Activated naive CD8-positive, alpha-beta T cell (primary cell): Measurements from ENCODE around the gene FMNL3.

Experiments used
- H3K27ac Mint-ChIP-seq: one replicate; pipeline ENCODE4 v1.8.0; 2021; ENCODE audit warnings: mixed read lengths
- H3K27me3 Mint-ChIP-seq: one replicate; pipeline ENCODE4 v1.8.0; 2021; ENCODE audit warnings: mixed read lengths
- H3K36me3 Mint-ChIP-seq: one replicate; pipeline ENCODE4 v1.8.0; 2021; ENCODE audit warnings: mixed read lengths
- H3K4me1 Mint-ChIP-seq: one replicate; pipeline ENCODE4 v1.8.0; 2021; ENCODE audit warnings: low read depth, mixed read lengths
- H3K4me3 Mint-ChIP-seq: one replicate; pipeline ENCODE4 v1.8.0; 2021; ENCODE audit warnings: mild to moderate bottlenecking, mixed read lengths
- H3K9me3 Mint-ChIP-seq: one replicate; pipeline ENCODE4 v1.8.0; 2021; ENCODE audit warnings: low read depth, mixed read lengths

The FMNL3 gene

DNA sequence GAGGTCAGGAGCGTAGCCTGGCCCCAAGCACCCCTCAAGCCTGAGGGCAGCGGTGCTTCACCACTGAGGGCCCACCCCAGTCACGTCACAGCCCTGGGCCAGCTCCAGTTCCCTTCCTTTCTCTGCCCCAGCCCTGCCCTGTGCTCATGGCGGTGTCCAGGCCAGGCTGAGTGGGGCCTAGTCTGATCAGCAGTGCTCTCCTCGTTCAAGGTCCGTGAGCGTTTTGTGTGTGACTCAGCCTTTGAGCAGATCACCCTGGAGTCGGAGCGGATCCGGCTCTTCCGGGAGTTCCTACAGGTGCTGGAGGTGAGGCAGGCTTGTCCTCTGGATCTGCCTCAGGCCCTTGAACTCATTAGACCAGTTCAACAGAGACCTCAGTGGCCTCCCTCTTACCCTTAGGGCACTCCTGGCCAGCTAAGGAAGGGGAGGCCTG, 64.8 kb downstream of the FMNL3 start:
- H3K27ac Mint-ChIP-seq = no peak overlapping the region
- no peaks in the 10 kb centered on the region for H3K27me3 Mint-ChIP-seq
- H3K4me1 Mint-ChIP-seq = peaks cover 32% of the 10 kb centered on the region
- H3K9me3 Mint-ChIP-seq = no peaks in the 10 kb centered on the region
- no peaks in the 10 kb centered on the region for H3K36me3 Mint-ChIP-seq
- H3K4me3 Mint-ChIP-seq = no peak overlapping the region

DNA sequence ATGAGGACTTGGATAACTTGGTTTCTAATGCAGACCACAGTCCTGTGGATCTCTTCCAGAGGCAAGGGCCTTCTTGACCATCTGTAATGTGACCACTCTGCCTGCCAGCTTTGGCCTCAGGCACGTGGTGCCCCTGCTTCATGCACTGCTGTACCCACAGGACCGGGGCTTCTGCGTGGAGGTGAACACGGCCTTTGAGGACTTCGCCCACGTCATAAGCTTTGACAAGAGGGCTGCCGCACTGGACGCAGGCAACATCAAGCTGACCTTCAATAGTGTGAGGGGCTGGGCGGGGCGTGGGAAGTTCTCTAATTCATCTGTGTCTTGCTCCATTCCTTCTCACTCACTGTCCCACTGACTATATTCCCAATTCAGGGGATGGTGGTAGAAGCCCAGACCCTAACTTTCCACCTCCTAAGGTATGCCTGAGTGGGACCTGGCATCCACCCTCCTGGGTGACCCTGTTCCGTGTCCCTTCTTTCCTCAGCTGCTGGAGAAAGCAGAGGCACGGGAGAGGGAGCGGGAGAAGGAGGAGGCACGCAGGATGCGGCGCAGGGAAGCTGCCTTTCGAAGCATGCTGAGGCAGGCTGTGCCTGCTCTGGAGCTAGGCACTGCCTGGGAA, 65.3 kb downstream of the FMNL3 start:
- H3K9me3 Mint-ChIP-seq = no peaks in the 10 kb centered on the region
- H3K36me3 Mint-ChIP-seq = no peaks in the 10 kb centered on the region
- H3K27me3 Mint-ChIP-seq = no peaks in the 10 kb centered on the region
- peaks cover 37% of the 10 kb centered on the region for H3K4me1 Mint-ChIP-seq
- H3K27ac Mint-ChIP-seq = peak overlapping the region; percentile 8
- H3K4me3 Mint-ChIP-seq = no peak overlapping the region

DNA sequence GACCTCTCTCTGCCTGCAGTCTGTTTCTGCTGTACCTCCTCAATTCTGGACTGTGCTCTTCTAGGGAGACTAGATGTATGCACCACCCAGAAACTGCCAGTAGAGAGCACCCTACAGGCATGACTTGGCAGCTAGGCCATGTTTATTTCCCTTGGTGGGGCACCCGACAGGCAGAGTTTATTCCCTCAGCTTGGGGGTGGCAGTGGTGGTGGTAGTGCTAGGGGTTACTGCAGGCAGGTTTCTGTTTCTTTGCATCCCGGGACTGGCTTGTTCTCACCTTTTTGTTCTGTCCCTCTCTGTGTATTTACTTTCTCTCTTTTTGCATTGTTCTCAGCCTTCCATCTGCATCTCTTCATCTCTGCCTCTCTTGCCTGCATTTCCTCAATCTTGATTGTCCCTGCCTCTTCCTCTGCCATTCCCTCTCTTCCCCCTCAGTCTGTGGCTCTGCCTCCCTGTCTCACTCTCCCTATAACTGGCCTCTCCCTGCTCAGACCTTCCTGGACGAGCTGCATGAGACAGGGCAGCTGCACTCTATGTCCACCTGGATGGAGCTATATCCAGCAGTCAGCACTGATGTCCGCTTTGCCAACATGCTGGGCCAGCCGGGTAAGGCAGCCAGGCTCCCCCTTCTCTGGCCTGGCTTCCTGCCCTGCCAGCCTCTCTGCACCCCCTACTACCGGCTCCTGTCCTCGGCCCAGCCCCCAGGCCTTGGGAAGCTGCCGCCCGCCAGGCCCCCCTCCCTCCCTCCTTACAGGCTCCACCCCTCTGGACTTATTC, 70.0 kb downstream of the FMNL3 start:
- Mint-ChIP-seq H3K4me1 (peaks cover 26% of the 10 kb centered on the region), H3K36me3 (no peaks in the 10 kb centered on the region), H3K27ac (peak overlapping the region; percentile 13), H3K4me3 (no peak overlapping the region), H3K9me3 (no peaks in the 10 kb centered on the region), H3K27me3 (no peaks in the 10 kb centered on the region)

DNA sequence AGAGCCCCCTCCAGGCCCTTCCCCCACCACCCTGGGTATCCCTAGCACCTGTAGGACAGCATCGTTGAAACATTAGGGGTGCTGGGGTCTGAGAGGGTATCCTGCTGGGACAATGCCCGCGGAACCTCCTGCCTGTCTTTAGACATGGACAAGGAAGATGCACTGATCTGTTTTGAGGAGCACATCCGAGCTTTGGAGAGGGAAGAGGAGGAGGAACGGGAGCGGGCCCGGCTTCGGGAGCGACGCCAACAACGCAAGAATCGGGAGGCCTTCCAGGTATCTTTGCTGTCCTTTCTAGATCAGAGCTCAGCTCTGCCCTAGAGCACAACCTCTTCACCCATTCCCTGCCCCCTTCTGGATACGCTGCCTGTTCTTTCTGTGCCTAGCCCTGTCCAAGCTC, 70.6 kb downstream of the FMNL3 start:
- no peaks in the 10 kb centered on the region for H3K27me3 Mint-ChIP-seq
- peak overlapping the region; percentile 19 for H3K27ac Mint-ChIP-seq
- H3K9me3 Mint-ChIP-seq = no peaks in the 10 kb centered on the region
- peaks cover 26% of the 10 kb centered on the region for H3K4me1 Mint-ChIP-seq
- no peaks in the 10 kb centered on the region for H3K36me3 Mint-ChIP-seq
- H3K4me3 Mint-ChIP-seq = no peak overlapping the region

DNA sequence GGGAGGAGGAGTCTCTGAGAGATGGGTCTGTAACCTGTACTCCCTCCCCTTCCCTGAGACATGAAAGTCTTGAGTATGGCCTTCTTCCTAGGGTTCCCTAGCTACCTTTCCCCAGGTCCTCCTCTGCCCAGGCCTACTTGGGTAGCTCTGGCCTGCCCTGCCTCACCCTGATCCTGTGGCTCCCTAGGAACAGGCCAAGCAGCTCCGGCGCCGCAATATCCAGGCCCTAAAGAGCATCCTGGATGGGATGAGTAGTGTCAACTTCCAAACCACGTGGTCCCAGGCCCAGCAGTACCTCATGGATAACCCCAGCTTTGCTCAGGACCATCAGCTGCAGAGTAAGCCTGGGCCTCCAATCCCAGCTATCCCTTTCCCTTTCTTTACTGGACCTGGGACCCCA, 71.5 kb downstream of the FMNL3 start:
- H3K36me3 Mint-ChIP-seq = no peaks in the 10 kb centered on the region
- no peaks in the 10 kb centered on the region for H3K9me3 Mint-ChIP-seq
- H3K4me1 Mint-ChIP-seq = peaks cover 26% of the 10 kb centered on the region
- no peak overlapping the region for H3K27ac Mint-ChIP-seq
- no peak overlapping the region for H3K4me3 Mint-ChIP-seq
- H3K27me3 Mint-ChIP-seq = no peaks in the 10 kb centered on the region

DNA sequence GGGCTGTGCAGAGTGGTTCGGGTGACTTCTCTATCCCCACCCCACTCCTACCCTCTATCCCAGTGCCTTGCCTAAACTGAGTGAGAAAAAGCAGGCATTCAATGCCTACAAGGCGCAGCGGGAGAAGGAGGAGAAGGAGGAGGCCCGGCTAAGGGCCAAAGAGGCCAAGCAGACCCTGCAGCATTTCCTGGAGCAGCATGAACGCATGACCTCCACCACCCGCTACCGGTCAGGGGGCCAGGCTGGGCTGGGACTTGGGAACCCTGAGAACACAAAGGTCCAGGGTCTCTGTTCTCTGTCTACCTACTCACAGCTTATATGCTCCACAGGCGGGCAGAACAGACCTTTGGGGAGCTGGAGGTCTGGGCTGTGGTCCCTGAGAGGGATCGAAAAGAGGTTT, 72.2 kb downstream of the FMNL3 start:
- H3K4me1 Mint-ChIP-seq = peaks cover 26% of the 10 kb centered on the region
- no peak overlapping the region for H3K4me3 Mint-ChIP-seq
- H3K27me3 Mint-ChIP-seq = no peaks in the 10 kb centered on the region
- no peaks in the 10 kb centered on the region for H3K9me3 Mint-ChIP-seq
- H3K27ac Mint-ChIP-seq = no peak overlapping the region
- H3K36me3 Mint-ChIP-seq = no peaks in the 10 kb centered on the region

DNA sequence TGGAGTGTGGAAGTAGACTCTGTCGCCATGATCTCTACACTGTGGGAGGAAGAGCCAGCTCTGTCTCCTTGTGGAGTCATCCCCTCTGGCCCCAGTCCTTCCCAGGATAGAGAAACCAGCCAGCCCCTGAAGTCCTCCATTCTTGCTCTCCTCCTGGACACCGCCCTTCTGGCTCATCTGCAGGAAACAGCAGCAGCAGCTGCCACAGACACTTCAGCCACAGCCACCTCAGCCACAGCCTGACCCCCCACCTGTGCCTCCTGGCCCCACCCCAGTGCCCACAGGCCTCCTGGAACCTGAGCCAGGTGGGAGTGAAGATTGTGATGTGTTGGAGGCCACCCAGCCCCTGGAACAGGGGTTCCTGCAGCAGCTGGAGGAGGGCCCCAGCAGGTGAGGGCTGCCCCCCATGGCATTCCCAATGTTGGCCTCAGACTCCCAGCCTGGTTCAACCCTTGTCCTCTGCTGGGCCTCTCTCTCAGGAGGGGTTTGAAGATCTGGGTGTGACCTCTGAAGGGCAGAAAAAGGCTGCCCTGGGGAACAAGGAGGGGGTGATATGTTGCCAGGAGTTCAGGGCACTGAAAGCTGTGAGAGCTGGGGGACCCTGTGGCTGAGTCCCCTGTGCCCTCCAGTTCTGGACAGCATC, 73.4 kb downstream of the FMNL3 start:
- H3K4me1 Mint-ChIP-seq = peaks cover 18% of the 10 kb centered on the region
- no peaks in the 10 kb centered on the region for H3K9me3 Mint-ChIP-seq
- H3K27me3 Mint-ChIP-seq = no peaks in the 10 kb centered on the region
- H3K4me3 Mint-ChIP-seq = no peak overlapping the region
- no peak overlapping the region for H3K27ac Mint-ChIP-seq
- H3K36me3 Mint-ChIP-seq = no peaks in the 10 kb centered on the region

DNA sequence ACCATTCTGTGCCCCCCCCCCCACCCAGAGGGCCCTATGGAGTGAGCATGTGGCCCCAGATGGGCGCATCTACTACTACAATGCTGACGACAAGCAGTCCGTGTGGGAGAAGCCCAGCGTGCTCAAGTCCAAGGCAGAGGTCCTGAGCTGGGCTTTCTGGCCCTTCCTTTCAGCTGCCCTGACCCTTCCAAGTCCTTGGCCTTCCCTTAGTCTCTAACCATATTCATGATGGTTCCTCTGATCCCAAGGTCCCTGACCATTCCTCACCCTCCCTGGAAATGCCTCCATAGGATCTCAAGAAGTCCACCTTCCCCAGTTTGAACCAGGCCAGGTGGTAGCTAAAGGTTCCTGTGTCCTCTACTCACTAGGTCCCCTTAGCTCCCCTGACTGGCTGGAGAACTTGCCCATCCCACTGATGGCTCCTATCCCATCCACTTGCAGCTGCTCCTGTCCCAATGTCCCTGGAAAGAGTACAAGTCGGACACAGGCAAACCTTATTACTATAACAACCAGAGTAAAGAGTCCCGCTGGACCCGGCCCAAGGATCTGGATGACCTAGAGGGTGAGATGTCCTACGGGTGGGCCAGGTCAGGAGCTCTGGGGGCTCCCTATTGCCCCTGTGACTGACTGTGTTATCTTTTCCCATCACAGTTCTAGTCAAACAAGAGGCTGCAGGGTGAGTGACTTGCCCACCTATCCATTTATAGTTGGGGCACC, 74.1 kb downstream of the FMNL3 start:
- Mint-ChIP-seq H3K27ac (no peak overlapping the region), H3K9me3 (no peaks in the 10 kb centered on the region), H3K36me3 (no peaks in the 10 kb centered on the region), H3K27me3 (no peaks in the 10 kb centered on the region), H3K4me1 (peaks cover 15% of the 10 kb centered on the region), H3K4me3 (no peak overlapping the region)

DNA sequence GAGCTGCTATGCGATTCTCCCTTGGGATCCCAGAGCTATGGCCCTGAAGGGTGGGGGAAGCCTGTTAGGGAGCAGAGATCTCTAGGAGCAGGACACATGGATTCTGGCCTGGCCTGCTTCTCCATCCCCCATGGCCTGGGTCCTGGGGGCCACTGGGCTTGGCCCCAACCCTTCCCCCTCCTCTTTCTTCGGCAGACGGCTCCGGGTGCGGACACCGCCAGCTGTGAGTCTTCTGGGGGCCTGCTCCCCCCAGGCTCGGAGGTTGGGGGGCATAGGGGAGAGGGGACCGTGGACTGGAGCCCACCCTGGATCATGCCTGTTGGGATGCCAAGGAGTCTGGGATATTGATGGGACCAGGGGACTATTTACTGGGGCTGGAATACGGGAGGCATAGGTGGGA, 74.8 kb downstream of the FMNL3 start:
- H3K27me3 Mint-ChIP-seq = no peaks in the 10 kb centered on the region
- H3K36me3 Mint-ChIP-seq = no peaks in the 10 kb centered on the region
- H3K27ac Mint-ChIP-seq = no peak overlapping the region
- H3K4me3 Mint-ChIP-seq = no peak overlapping the region
- H3K9me3 Mint-ChIP-seq = no peaks in the 10 kb centered on the region
- H3K4me1 Mint-ChIP-seq = peaks cover 13% of the 10 kb centered on the region

DNA sequence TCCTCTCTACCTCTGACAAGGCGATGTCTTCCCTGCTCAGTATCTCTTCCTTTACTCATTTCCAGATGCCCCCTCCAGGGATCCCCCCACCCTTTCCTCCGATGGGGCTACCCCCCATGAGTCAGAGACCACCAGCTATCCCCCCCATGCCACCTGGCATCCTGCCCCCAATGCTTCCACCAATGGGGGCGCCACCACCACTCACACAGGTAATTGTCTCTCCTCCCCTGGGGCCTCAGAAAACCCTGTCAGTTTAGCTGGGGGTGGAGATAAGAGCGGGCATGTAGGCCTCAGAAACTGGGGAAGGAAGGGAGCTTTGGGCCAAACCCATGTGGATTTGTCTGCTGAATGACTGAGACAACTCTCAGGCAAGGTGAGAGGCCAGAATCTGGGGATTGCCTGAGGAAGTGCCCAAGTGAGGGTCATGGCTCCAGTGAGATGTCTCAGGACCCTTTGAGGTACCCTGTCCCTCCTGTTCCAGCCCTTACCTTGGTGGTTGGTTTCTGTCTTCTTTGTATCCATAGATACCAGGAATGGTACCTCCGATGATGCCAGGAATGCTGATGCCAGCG, 75.8 kb downstream of the FMNL3 start:
- Mint-ChIP-seq H3K4me1 (peaks cover 4% of the 10 kb centered on the region), H3K36me3 (no peaks in the 10 kb centered on the region), H3K27me3 (no peaks in the 10 kb centered on the region), H3K4me3 (no peak overlapping the region), H3K27ac (no peak overlapping the region), H3K9me3 (no peaks in the 10 kb centered on the region)

DNA sequence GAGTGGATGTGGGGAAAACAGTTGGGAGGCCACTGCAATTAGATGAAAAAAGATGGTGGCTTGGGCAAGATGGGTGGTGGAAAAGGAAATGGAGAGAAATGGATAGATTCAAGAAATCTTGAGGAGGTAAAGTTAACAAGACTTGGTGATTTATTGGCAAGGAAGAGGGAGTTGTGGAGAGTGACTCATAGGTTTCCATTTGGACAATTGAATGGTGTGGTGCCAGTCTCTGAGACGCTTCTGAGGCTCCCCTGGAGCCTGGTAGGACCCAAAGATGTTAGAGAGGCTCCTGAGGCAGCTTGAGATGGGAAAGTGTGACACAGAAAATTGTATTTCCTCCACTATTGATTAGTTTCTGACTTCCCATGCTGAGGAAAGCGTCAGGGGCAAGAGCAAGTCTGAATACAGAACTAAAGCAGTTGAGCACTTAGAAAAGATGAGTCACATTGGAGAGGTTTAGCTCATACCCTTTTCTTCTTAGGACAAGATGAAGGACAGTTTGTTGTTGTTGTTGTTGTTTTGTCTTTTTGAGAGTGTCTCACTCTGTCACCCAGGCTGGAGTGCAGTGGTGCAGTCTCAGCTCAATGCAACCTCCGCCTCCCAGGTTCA, 79.3 kb downstream of the FMNL3 start:
- Mint-ChIP-seq H3K36me3 (no peaks in the 10 kb centered on the region), H3K4me1 (peaks cover 2% of the 10 kb centered on the region), H3K4me3 (no peak overlapping the region), H3K27ac (no peak overlapping the region), H3K27me3 (no peaks in the 10 kb centered on the region), H3K9me3 (no peaks in the 10 kb centered on the region)

DNA sequence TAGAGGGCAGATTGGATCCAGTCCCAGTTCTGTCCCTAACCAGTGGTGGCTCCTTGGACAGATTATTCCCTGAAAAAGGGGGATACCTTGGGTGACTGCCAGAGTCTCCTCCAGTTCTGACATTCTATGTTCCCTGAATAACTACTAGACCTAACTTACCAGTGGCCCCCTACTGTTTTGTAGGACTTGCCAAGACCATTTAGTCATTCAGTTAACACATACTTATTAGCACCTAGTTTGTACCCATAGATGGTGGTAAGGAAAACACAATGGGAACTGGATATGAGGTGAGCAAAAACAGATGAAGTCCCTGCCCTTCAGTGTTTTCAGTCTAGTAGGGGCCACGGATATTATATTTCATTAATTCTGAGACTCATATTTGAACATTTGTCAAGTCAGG, 80.4 kb downstream of the FMNL3 start:
- no peak overlapping the region for H3K27ac Mint-ChIP-seq
- H3K4me3 Mint-ChIP-seq = no peak overlapping the region
- H3K36me3 Mint-ChIP-seq = no peaks in the 10 kb centered on the region
- H3K27me3 Mint-ChIP-seq = no peaks in the 10 kb centered on the region
- H3K4me1 Mint-ChIP-seq = peaks cover 10% of the 10 kb centered on the region
- no peaks in the 10 kb centered on the region for H3K9me3 Mint-ChIP-seq

DNA sequence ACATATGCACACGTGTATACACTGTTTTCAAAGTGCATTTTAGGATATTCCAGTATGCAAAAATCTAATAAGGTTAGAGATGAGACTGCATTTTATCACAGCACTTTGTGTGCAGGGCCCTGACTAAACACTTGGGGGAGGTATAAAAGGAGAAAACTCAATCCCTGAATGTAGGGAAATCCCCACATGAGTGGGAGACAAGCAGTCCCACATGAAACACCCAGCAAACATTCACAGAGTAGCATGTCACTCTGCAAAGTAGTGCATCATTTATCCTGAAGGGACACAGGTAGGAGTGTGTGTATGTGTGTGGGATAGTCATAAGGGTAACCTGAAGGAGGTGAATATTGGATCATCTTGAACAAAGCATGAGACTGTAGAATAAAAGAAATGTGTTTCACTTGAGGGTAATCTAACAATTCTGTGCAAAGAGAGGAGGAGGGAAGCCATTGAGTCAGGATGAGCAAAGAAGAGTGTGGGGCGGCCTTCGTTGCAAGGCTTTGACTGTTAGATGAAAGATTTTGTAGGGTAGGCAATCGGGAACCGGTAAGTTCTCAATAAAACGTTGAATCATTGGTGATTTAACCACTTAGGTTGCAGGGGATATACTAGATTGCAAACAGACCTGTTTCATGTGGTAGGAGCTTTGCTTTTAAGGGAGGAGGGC, 80.9 kb downstream of the FMNL3 start:
- H3K36me3 Mint-ChIP-seq = no peaks in the 10 kb centered on the region
- no peaks in the 10 kb centered on the region for H3K27me3 Mint-ChIP-seq
- no peak overlapping the region for H3K4me3 Mint-ChIP-seq
- H3K9me3 Mint-ChIP-seq = no peaks in the 10 kb centered on the region
- H3K4me1 Mint-ChIP-seq = peaks cover 15% of the 10 kb centered on the region
- H3K27ac Mint-ChIP-seq = no peak overlapping the region

DNA sequence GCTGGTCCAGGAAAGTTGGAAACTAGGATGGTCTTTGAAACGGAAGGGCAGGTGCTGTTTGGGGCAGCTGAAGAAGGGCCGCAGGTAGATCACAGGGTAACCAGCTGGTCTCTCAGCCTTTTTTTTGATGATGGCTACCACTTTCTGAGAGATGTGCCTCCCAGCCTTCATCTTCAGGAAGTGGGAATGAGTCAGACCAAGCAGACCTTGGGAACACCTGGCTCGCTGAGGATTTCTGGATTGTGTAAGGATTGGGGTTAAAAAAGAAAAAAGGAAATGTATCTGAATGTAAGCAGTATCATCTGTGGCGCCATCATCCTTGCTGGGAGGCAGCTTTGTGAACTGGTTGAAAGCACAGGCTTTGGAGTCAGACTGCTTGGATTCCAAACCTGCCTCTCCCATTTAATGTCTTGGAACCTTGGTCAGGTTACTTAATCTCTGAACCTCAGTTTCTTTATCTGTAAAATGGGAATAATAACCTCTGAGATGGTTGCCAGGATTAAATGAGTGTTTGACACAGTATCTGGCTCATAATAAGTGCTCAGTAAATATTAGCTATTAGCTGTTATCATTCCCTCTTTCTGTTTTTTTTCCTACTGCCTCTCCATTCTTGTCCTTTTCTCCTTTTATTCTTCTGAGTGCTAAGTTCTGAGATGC, 82.2 kb downstream of the FMNL3 start:
- Mint-ChIP-seq H3K4me3 (peak overlapping the region; percentile 44), H3K36me3 (no peaks in the 10 kb centered on the region), H3K27ac (peak overlapping the region; percentile 25), H3K27me3 (no peaks in the 10 kb centered on the region), H3K4me1 (peaks cover 21% of the 10 kb centered on the region), H3K9me3 (no peaks in the 10 kb centered on the region)
